Epithelial cell of proximal tubule (primary cell): Measurements from ENCODE around the gene LHX3. TPM values are rescaled to one million over a fixed set of nuclear protein-coding genes. Genes with fewer than 3 reads are reported as not detected.

Source experiments
- DNase-seq: peaks from one replicate; pipeline ENCODE4 v3.0.0-alpha.2; 2011; ENCODE audit warnings: low read depth
- H3K4me3 ChIP-seq: 2 replicates; pipeline ENCODE4 v1.5.1; 2011; ENCODE audit warnings: low read depth, mild to moderate bottlenecking, low read length
- CTCF ChIP-seq: conservative IDR thresholded peaks from 2 replicates; pipeline ENCODE4 v1.5.1; 2012; ENCODE audit warnings: low read depth, mild to moderate bottlenecking, low read length
- total RNA-seq: library from RNA; depleted of rRNA; stranded (reverse); fragments of >200 nt; gene quantifications from 2 replicates; pipeline ENCODE4 v1.2.3, GENCODE V29; 2015

The LHX3 gene
- total RNA-seq, 1 donor from 2014 or later, result not detected

GRCh38 chr9:136249877-136250559 is 45.1 kb upstream of the LHX3 start:
- TF ChIP-seq CTCF, result no peak
- no peak overlapping the region for H3K4me3 ChIP-seq
- DNase-seq, result no peak

- DNase-seq, result no peak
- TF ChIP-seq CTCF, result no peak
- H3K4me3 ChIP-seq, result no peak overlapping the region
These were observed 44.3 kb upstream of the LHX3 start for GRCh38 chr9:136248951-136249876.

GRCh38 chr9:136247947-136248637 is 43.2 kb upstream of the LHX3 start:
- DNase-seq, result no peak

GRCh38 chr9:136247551-136247916 is 42.6 kb upstream of the LHX3 start:
- DNase-seq, result no peak
- TF ChIP-seq CTCF, result no peak

More at GRCh38 chr9:136247947-136248637, 43.2 kb upstream of the LHX3 start:
- TF ChIP-seq CTCF, result no peak
- no peak overlapping the region for H3K4me3 ChIP-seq

GRCh38 chr9:136246849-136247550 is 42.1 kb upstream of the LHX3 start:
- no peak for DNase-seq
- H3K4me3 ChIP-seq, result no peak overlapping the region
- no peak for TF ChIP-seq CTCF

More at GRCh38 chr9:136247551-136247916, 42.6 kb upstream of the LHX3 start:
- H3K4me3 ChIP-seq, result no peak overlapping the region

- no peak for DNase-seq
- peak within 1 kb of the TSS; percentile 88 for H3K4me3 ChIP-seq
- no peak for TF ChIP-seq CTCF
These were observed 40.6 kb upstream of the LHX3 start, which contains the start of gene QSOX2 for GRCh38 chr9:136245219-136246150. TSS of gene QSOX2 (minus strand) at chr9:136245812. CDS start at chr9:136245803, 9 bp downstream.
